ENCODE measurements around the gene HMGCS1.

The HMGCS1 gene

DNA sequence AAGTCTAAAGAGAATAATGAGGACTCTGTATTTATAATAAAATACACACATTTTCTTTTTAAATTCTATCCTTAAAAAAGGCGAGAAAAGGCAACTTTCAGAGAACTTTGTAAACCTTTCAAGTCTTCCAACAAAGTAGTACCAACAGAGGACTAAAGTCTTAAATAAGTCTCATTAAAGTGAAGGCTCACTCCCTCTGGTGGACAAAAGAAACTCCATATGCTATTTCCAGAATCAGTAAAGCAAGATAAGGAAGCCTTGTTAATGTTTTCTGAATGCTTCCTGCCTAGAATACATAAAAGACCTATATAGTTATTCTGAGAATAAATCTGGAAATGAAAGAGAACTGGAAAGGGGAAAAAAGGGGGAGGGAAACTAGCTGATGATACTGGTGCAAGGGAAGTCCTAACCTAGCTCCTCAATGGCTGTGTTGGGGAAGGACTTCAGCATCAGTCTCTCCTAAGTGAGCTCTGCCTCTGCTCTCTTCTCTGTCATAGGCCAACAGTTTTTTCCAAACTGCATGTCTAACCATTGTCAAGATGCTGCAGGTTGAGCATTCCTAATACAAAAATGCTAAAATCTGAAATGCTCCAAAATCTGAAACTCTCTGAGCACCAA lies 7.2 kb downstream of the HMGCS1 start:
- in situ Hi-C loops (cut with HindIII; ENCODE audit: low sequenced_read_pairs), result no loop called here
- peak; percentile 80 for DNase-seq (ENCODE audit: low read depth, low spot score)
- H3K4me3 ChIP-seq (ENCODE audit: low read depth, low read length), result no peak overlapping the region
- TF ChIP-seq, protein P1, sequence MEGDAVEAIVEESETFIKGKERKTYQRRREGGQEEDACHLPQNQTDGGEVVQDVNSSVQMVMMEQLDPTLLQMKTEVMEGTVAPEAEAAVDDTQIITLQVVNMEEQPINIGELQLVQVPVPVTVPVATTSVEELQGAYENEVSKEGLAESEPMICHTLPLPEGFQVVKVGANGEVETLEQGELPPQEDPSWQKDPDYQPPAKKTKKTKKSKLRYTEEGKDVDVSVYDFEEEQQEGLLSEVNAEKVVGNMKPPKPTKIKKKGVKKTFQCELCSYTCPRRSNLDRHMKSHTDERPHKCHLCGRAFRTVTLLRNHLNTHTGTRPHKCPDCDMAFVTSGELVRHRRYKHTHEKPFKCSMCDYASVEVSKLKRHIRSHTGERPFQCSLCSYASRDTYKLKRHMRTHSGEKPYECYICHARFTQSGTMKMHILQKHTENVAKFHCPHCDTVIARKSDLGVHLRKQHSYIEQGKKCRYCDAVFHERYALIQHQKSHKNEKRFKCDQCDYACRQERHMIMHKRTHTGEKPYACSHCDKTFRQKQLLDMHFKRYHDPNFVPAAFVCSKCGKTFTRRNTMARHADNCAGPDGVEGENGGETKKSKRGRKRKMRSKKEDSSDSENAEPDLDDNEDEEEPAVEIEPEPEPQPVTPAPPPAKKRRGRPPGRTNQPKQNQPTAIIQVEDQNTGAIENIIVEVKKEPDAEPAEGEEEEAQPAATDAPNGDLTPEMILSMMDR (IDR thresholded peaks at IDR 0.05; ENCODE audit: low read depth, low read length), result peak; percentile 67

DNA sequence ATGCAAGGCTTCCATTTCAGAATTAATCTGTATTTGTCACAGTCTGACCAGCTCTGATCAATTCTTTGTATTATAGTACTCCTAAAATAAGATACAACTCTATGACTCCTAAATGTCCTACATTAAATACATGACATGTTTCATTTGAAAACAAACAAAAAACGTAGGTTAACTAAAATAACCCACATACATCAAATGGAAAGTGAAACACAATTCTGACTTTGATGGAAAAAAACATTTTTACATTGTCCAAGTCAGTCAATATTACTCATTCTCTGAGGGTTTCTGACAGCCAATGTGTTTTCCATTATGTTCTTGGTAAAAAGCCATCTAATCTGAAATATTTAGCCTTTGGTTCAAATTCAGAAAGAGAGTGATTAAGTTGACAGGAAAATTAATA lies 8.7 kb downstream of the HMGCS1 start:
- TF ChIP-seq, protein P1 (IDR thresholded peaks at IDR 0.05; ENCODE audit: low read depth, low read length), result no peak
- no peak overlapping the region for H3K4me3 ChIP-seq (ENCODE audit: low read depth, low read length)
- DNase-seq (ENCODE audit: low read depth, low spot score), result no peak
- in situ Hi-C loops (cut with HindIII; ENCODE audit: low sequenced_read_pairs), result no loop called here

DNA sequence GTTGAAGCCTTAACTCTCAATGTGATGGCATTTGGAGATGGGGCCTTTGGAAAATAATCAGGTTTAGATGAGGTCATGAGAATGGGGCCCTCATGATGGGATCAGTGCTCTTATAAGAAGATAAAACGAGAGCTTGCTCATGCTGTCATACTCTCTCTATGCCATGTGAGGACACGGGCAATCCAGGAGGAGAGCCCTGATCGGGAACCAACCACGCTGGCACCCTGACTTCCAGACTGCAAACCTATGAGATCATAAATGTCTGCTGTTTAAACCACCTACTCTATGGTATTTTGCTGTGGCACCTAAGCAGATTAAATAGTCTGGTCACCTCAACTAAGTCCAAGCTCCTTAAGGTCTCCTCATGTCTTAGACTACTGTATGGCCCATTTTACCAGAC lies 10.0 kb downstream of the HMGCS1 start:
- in situ Hi-C loops (cut with HindIII; ENCODE audit: low sequenced_read_pairs), result no loop called here
- H3K4me3 ChIP-seq (ENCODE audit: low read depth, low read length), result no peak overlapping the region
- TF ChIP-seq, protein P1 (IDR thresholded peaks at IDR 0.05; ENCODE audit: low read depth, low read length), result no peak
- no peak for DNase-seq (ENCODE audit: low read depth, low spot score)

DNA sequence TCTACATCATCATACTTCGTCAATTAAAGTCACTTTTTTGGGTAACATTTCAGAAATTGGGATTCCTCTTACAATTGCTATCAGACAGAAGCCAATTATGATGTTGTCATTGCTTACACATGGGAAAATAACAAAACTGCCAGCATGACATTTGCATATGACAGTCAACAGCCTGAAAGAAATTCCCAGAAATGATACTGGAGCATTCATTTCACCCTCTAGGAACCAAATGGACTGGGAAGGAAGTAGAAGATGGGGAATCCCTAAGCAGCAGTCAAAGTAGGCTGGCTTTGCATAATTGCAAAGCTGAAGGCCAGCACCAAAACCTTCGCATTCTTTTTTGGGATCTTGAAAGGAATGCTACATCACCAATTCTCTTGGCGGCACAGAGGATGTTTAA lies 10.7 kb downstream of the HMGCS1 start:
- in situ Hi-C loops (cut with HindIII; ENCODE audit: low sequenced_read_pairs), result no loop called here
- H3K4me3 ChIP-seq (ENCODE audit: low read depth, low read length), result no peak overlapping the region
- no peak for DNase-seq (ENCODE audit: low read depth, low spot score)
- TF ChIP-seq, protein P1 (IDR thresholded peaks at IDR 0.05; ENCODE audit: low read depth, low read length), result no peak

DNA sequence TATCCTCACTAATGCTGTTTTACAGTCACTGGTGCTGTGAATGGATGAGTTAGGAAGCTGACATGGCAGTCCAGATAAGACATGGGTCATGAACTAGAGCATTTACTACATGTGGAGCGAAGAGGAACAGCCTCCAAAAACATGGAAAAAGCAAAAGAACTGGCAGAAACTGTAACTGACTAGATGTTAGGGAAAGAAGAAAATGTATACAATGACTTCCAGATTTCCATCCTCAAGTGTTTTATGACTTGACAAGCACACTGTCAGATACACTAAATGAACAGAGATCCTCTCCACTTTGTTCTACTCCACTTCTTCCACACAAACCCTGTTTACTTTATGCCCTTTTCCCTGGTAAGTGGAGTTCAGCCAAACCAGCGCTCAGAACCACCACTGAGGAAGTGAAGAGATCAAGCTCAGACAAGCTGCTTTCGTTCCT lies 11.5 kb downstream of the HMGCS1 start:
- in situ Hi-C loops (cut with HindIII; ENCODE audit: low sequenced_read_pairs), result no loop called here

DNA sequence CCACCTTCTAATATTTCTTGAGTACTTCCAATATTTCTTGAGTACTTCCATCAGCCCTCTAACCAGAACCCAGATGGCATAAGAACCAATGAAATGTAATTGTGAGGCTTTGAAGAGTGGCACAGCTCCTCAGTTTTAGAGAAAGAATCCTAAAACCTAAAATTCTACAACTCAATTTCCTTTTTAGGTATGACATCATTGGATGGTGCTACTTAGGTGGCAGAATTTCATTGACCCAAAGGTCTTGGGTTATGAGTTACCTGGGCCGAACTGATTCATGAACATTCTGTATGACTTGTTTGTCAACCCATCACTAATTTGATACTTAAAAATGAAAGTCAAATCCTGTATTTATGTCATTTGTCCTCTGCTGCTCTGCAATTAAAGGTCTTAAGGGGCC lies 13.1 kb downstream of the HMGCS1 start:
- H3K4me3 ChIP-seq (ENCODE audit: low read depth, low read length), result no peak overlapping the region
- no peak for DNase-seq (ENCODE audit: low read depth, low spot score)
- TF ChIP-seq, protein P1 (IDR thresholded peaks at IDR 0.05; ENCODE audit: low read depth, low read length), result no peak
- in situ Hi-C loops (cut with HindIII; ENCODE audit: low sequenced_read_pairs), result no loop called here

More for the DNA sequence above, 11.5 kb downstream of the HMGCS1 start:
- DNase-seq (ENCODE audit: low read depth, low spot score), result no peak
- TF ChIP-seq, protein P1 (IDR thresholded peaks at IDR 0.05; ENCODE audit: low read depth, low read length), result no peak
- no peak overlapping the region for H3K4me3 ChIP-seq (ENCODE audit: low read depth, low read length)

Data from astrocyte of the spinal cord (primary cell).